ENCODE measurements around the gene TAPT1.
"Not testable (repeated sequence)": the region's sequence is repeated elsewhere in the genome, so short reads cannot be mapped to it uniquely, and the experiment has no call there.

DNA sequence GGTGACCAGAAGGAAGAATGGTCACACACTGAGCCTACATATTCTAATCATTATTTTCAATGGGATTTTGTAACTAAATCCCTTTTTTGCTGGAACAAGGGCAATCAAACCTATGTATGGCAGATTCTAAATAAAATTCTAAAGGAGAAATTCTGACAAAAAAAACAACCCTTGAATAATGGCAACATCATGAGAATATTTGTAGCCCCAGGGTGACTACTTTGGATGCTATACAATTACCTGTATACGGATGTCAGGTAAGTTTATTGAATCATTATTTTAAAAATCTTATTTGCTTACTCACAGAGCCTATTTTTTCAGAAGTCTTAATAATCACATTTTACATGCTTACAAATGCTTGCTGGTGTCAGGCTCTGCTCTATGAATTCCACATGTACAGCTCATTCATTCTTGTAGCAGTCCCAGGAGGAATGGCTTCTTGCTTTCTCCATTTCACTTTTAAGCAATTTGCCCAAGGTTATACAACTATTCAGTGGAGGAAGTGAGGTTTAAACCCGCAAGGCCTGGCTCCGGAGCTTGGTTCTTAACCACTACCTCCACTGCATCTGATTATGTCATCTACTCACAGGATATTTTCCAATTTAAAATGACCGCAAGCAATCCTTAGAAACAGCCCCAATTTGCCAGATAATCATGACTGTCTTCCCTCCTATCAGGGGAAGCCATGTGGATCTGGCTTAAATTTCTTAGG lies 43.6 kb upstream of the TAPT1 start:
- TF ChIP-seq CTCF (conservative IDR thresholded peaks at IDR 0.05; ENCODE audit: low read depth in 2 of 2); JUNB (IDR thresholded peaks at IDR 0.05; ENCODE audit: unreplicated experiment): not testable (repeated sequence)

All from GM23338 (cell line).